Sigmoid colon (tissue), 4 donors: ENCODE results near the gene GRIP1.

Experiments
- EP300 ChIP-seq, 4 donors: sonication (generic); formaldehyde crosslinking; IDR thresholded peaks; one replicate each; pipeline ENCODE4 v1.6.1; 2017; ENCODE audit warnings: antibody characterized with exemption in 4 of 4
- POLR2A ChIP-seq, 2 donors: fragments of 450-650 bp; IDR thresholded peaks; one replicate each; pipeline ENCODE4 v1.6.1; 2016; ENCODE audit warnings: antibody characterized with exemption in 2 of 2, mild to moderate bottlenecking in 2 of 2, moderate library complexity in 2 of 2
- POLR2AphosphoS5 ChIP-seq, 4 donors: sonication (generic); formaldehyde crosslinking; IDR thresholded peaks; one replicate each; pipeline ENCODE4 v1.6.1; 2017; ENCODE audit warnings: antibody characterized with exemption in 4 of 4
- TF ChIP-seq, protein P1 (sequence below), 4 experiments: fragments of 450-650 bp in 3 of 4; fragments of 200-600 bp in 1 of 4; IDR thresholded peaks; one replicate each; pipeline ENCODE4 v1.5.1; 2016 to 2019; ENCODE audit warnings: antibody characterized with exemption in 4 of 4, mild to moderate bottlenecking in 3 of 4, moderate library complexity in 2 of 4

- TF ChIP-seq, protein P1, sequence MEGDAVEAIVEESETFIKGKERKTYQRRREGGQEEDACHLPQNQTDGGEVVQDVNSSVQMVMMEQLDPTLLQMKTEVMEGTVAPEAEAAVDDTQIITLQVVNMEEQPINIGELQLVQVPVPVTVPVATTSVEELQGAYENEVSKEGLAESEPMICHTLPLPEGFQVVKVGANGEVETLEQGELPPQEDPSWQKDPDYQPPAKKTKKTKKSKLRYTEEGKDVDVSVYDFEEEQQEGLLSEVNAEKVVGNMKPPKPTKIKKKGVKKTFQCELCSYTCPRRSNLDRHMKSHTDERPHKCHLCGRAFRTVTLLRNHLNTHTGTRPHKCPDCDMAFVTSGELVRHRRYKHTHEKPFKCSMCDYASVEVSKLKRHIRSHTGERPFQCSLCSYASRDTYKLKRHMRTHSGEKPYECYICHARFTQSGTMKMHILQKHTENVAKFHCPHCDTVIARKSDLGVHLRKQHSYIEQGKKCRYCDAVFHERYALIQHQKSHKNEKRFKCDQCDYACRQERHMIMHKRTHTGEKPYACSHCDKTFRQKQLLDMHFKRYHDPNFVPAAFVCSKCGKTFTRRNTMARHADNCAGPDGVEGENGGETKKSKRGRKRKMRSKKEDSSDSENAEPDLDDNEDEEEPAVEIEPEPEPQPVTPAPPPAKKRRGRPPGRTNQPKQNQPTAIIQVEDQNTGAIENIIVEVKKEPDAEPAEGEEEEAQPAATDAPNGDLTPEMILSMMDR (IDR thresholded peaks at IDR 0.05) = no peak
- TF ChIP-seq POLR2AphosphoS5 (IDR thresholded peaks at IDR 0.05) (no peak), POLR2A (IDR thresholded peaks at IDR 0.05) (no peak), EP300 (IDR thresholded peaks at IDR 0.05) (no peak)
Measured at GRCh38 chr12:66459944-66460482, 218.9 kb downstream of the GRIP1 start.
